GM10266 (cell line): ENCODE results near the gene LRRC8B.

Experiments used
- DNase-seq: peaks from one replicate; pipeline ENCODE4 v3.0.0; 2012; ENCODE audit errors: extremely low spot score
- CTCF ChIP-seq: IDR thresholded peaks from 2 replicates; pipeline ENCODE4 v1.5.1; 2012; ENCODE audit warnings: mild to moderate bottlenecking, low read depth; ENCODE audit not compliant: control insufficient read depth, insufficient read depth; ENCODE audit errors: missing control alignments

LRRC8B gene

GRCh38 chr1:89524369-89525168, at the start of gene LRRC8B:
TSS of gene LRRC8B (plus strand) at chr1:89524829. CDS start at chr1:89582651, 57,822 bp downstream.
- DNase-seq, result peak; percentile 89
- no peak for TF ChIP-seq CTCF

GRCh38 chr1:89475269-89475668, 49.4 kb upstream of the LRRC8B start:
- no peak for TF ChIP-seq CTCF
- no peak for DNase-seq

- no peak for DNase-seq
- no peak for TF ChIP-seq CTCF
Measured at GRCh38 chr1:89476072-89476471, 48.6 kb upstream of the LRRC8B start.

- peak; percentile 74 for TF ChIP-seq CTCF
- peak; percentile 58 for DNase-seq
Measured at GRCh38 chr1:89483010-89483756, 41.4 kb upstream of the LRRC8B start.

GRCh38 chr1:89483757-89484077, 40.9 kb upstream of the LRRC8B start:
- no peak for TF ChIP-seq CTCF
- no peak for DNase-seq

- no peak for TF ChIP-seq CTCF
- DNase-seq, result no peak
Measured at GRCh38 chr1:89484092-89485038, 40.3 kb upstream of the LRRC8B start.
